K562 (cell line): ENCODE measurements around the gene RNASE8. TPM values are rescaled to one million over a fixed set of nuclear protein-coding genes. Genes with fewer than 3 reads are reported as not detected.

Source experiments
- ARID2 ChIP-seq: fragments of 450-650 bp; IDR thresholded peaks from 2 replicates; pipeline ENCODE4 v1.6.1; 2017; ENCODE audit warnings: antibody characterized with exemption, mild to moderate bottlenecking
- CCAR2 ChIP-seq: fragments of 200-400 bp; formaldehyde crosslinking; IDR thresholded peaks from 2 replicates; pipeline ENCODE4 v1.6.1; 2017; ENCODE audit warnings: mild to moderate bottlenecking, low read depth, low read length
- CTBP1 ChIP-seq: fragments of 450-650 bp; IDR thresholded peaks from 2 replicates; pipeline ENCODE4 v1.6.1; 2016; ENCODE audit warnings: borderline replicate concordance
- DPF2 ChIP-seq: fragments of 450-650 bp; IDR thresholded peaks from 2 replicates; pipeline ENCODE4 v1.6.1; 2016
- EP400 ChIP-seq: fragments of 450-650 bp; IDR thresholded peaks from 2 replicates; pipeline ENCODE4 v1.6.1; 2017; ENCODE audit warnings: antibody characterized with exemption, mild to moderate bottlenecking, moderate library complexity
- ESRRA ChIP-seq: fragments of 450-650 bp; IDR thresholded peaks from 2 replicates; pipeline ENCODE4 v1.6.1; 2014; ENCODE audit warnings: low read depth, mild to moderate bottlenecking, moderate library complexity, borderline replicate concordance
- ETV1 ChIP-seq: fragments of 450-650 bp; conservative IDR thresholded peaks from 2 replicates; pipeline ENCODE4 v1.6.1; 2016; ENCODE audit warnings: missing genetic modification characterization, control low read depth, low read depth, missing compliant biosample characterization
- HNRNPH1 ChIP-seq: fragments of 200-400 bp; formaldehyde crosslinking; optimal IDR thresholded peaks from 2 replicates; pipeline ENCODE3; 2017; ENCODE audit warnings: low read depth, mild to moderate bottlenecking, low read length, moderate library complexity
- JUNB ChIP-seq: fragments of 450-650 bp; formaldehyde crosslinking; conservative IDR thresholded peaks from 2 replicates; pipeline ENCODE4 v1.4.0; 2020; ENCODE audit warnings: mild to moderate bottlenecking
- KLF13 ChIP-seq: fragments of 450-650 bp; IDR thresholded peaks from 2 replicates; pipeline ENCODE4 v1.6.1; 2016; ENCODE audit warnings: missing genetic modification characterization, low read depth, mild to moderate bottlenecking, missing compliant biosample characterization, moderate library complexity, borderline replicate concordance
- L3MBTL2 ChIP-seq: fragments of 450-650 bp; IDR thresholded peaks from 2 replicates; pipeline ENCODE4 v1.6.1; 2016; ENCODE audit warnings: mild to moderate bottlenecking, moderate library complexity
- NCOA1 ChIP-seq: fragments of 450-650 bp; IDR thresholded peaks from 2 replicates; pipeline ENCODE4 v1.6.1; 2016; ENCODE audit warnings: low read depth
- NR2C2 ChIP-seq, 2 experiments: fragments of 200-800 bp in 1 of 2; sonication (Bioruptor generic) in 1 of 2; sonication (generic) in 1 of 2; formaldehyde crosslinking in 1 of 2; IDR thresholded peaks; 2 replicates each; pipeline versions ENCODE4 v1.6.1 to v1.8.0; 2016 to 2022; ENCODE audit warnings: mild to moderate bottlenecking in 1 of 2, missing compliant biosample characterization in 1 of 2, missing genetic modification characterization in 1 of 2, missing genetic modification reagents in 1 of 2
- PYGO2 ChIP-seq: fragments of 450-650 bp; IDR thresholded peaks from 2 replicates; pipeline ENCODE4 v1.6.1; 2016; ENCODE audit warnings: mild to moderate bottlenecking, missing genetic modification characterization, moderate library complexity, missing compliant biosample characterization
- RFX7 ChIP-seq: fragments of 250-450 bp; sonication (Bioruptor Pico); IDR thresholded peaks from 2 replicates; pipeline ENCODE4 v1.5.1; 2021; ENCODE audit warnings: mild to moderate bottlenecking
- SAFB2 ChIP-seq: fragments of 200-400 bp; formaldehyde crosslinking; IDR thresholded peaks from 2 replicates; pipeline ENCODE4 v1.6.1; 2018; ENCODE audit warnings: borderline replicate concordance, low read length, low read depth, moderate library complexity; ENCODE audit not compliant: severe bottlenecking
- SMARCE1 ChIP-seq: fragments of 450-650 bp; IDR thresholded peaks from 2 replicates; pipeline ENCODE4 v1.7.1; 2016; ENCODE audit warnings: mild to moderate bottlenecking
- TARDBP ChIP-seq: fragments of 450-650 bp; IDR thresholded peaks from 2 replicates; pipeline ENCODE4 v1.6.1; 2016
- TSC22D4 ChIP-seq: fragments of 450-650 bp; IDR thresholded peaks from 2 replicates; pipeline ENCODE4 v1.6.1; 2016; ENCODE audit warnings: missing genetic modification characterization, missing biosample characterization, control low read depth
- ZNF184 ChIP-seq: sonication (generic); formaldehyde crosslinking; IDR thresholded peaks from 2 replicates; pipeline ENCODE4 v1.5.0; 2020; ENCODE audit warnings: missing genetic modification reagents
- ZNF695 ChIP-seq: fragments of 450-650 bp; formaldehyde crosslinking; IDR thresholded peaks from 2 replicates; pipeline ENCODE4 v1.4.0; 2020; ENCODE audit warnings: mild to moderate bottlenecking, moderate library complexity
- ZNF785 ChIP-seq: fragments of 250-450 bp; sonication (Bioruptor Pico); IDR thresholded peaks from 2 replicates; pipeline ENCODE4 v1.4.0; 2020; ENCODE audit warnings: mild to moderate bottlenecking
- polyA plus RNA-seq, 8 experiments: library from polyadenylated mRNA; depleted of rRNA in 4 of 8; stranded (reverse) in 5 of 8; unstranded in 3 of 8; fragments of >200 nt; fragmentation: Nextera tagmentation in 2 of 8; fragmentation: Illumina TruSeq in 1 of 8; extraction: Ambion mirVana in 2 of 8; extraction: Trizol in 1 of 8; gene quantifications; 2 replicates each; pipeline versions ENCODE4 v1.2.1 to v1.2.3, GENCODE V29; 2011 to 2014; ENCODE audit warnings: inconsistent platforms in 1 of 8, missing spikeins in 1 of 8
- total RNA-seq, 7 experiments: library from RNA; depleted of rRNA in 6 of 7; stranded (reverse); fragments of >200 nt in 6 of 7; fragmentation: Illumina TruSeq in 2 of 7; extraction: Trizol in 2 of 7; gene quantifications; 2 replicates each; pipeline versions ENCODE4 v1.2.1 to v1.2.3, GENCODE V29; 2011 to 2021; ENCODE audit warnings: low replicate concordance in 1 of 7
- TF ChIP-seq, protein P1 (sequence below), 2 experiments: fragments of 450-650 bp in 1 of 2; sonication (generic) in 1 of 2; formaldehyde crosslinking; conservative IDR thresholded peaks; 2 replicates each; pipeline versions ENCODE4 v1.4.0 to v1.8.1; 2020 to 2022; ENCODE audit warnings: mild to moderate bottlenecking in 1 of 2, missing genetic modification reagents in 1 of 2
- TF ChIP-seq, protein P2 (sequence below), 3 experiments: fragments of 200-800 bp in 1 of 3; sonication (Bioruptor generic) in 1 of 3; sonication (generic) in 1 of 3; formaldehyde crosslinking in 1 of 3; IDR thresholded peaks; 2 replicates each; pipeline versions ENCODE4 v1.6.1 to v1.8.0; 2016 to 2022; ENCODE audit warnings: mild to moderate bottlenecking in 2 of 3, missing compliant biosample characterization in 2 of 3, missing genetic modification characterization in 2 of 3, missing genetic modification reagents in 1 of 3
- TF ChIP-seq, protein P3 (sequence below): fragments of 250-450 bp; sonication (Bioruptor Pico); IDR thresholded peaks from 2 replicates; pipeline ENCODE4 v1.8.0; 2022; ENCODE audit warnings: moderate library complexity, mild to moderate bottlenecking, inconsistent platforms
- TF ChIP-seq, protein P4 (sequence below): fragments of 450-650 bp; conservative IDR thresholded peaks from 2 replicates; pipeline ENCODE4 v1.6.1; 2016; ENCODE audit warnings: missing genetic modification characterization, low read depth, mild to moderate bottlenecking, control low read depth, missing compliant biosample characterization

RNASE8 gene
- total and polyA plus RNA-seq, 9 of the 15 experiments (the other 6 are each of a cell fraction or from before 2014, with no cell fraction given) = not detected

DNA sequence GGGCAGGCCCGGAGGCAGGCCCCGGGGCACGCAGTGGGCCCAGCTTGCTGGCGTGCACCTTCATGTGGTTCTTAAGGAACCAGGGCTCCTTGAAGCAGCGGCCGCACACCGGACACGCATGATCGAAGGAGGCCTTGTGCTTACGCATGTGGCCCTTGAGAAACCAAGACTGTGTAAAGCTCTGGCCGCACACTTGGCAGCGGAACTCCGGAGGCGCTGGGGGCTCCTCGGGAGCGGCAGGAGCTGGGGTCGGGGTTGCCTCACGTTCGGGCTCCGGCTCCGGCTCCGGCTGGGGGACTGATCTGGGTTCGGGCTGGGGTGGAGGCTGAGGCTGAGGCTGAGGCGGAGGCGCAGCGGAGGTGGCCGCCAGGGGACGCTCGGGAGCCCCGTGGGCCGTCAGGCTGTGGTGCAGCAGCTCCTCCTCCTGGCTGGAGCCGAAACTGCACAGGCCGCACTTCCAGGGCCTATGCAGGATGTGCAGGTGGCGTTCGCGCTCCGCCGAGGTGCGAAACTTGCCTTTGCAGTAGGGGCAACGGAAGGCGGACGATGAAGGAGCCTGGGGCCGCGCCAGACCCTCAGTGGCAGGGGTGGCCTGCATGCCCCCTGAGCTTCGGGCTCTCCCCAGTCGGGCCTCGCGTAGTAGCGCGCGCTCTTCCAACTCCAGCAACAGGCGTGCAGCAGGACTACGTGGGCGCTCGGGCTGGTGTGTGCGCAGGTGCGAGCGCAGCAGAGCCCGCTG is 34.8 kb downstream of the RNASE8 start (continued):
- TF ChIP-seq, protein P1, sequence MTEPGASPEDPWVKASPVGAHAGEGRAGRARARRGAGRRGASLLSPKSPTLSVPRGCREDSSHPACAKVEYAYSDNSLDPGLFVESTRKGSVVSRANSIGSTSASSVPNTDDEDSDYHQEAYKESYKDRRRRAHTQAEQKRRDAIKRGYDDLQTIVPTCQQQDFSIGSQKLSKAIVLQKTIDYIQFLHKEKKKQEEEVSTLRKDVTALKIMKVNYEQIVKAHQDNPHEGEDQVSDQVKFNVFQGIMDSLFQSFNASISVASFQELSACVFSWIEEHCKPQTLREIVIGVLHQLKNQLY (CRISPR knock-in tag; conservative IDR thresholded peaks at IDR 0.05) = no peak
- TF ChIP-seq ETV1 (no peak), RFX7 (CRISPR knock-in tag) (no peak), CTBP1 (peak; percentile 27; the same call in 1 of the 2 replicates), CCAR2 (no peak), DPF2 (no peak), PYGO2 (tag) (no peak), ZNF785 (no peak), L3MBTL2 (peak; percentile 49; the same call in 1 of the 2 replicates), TSC22D4 (tag) (no peak), ZNF184 (CRISPR knock-in tag) (no peak), EP400 (no peak; the same call in 1 of the 2 replicates), ZNF695 (no peak), JUNB (no peak), TARDBP (no peak), KLF13 (tag) (no peak), ESRRA (no peak), NR2C2 (CRISPR knock-in tag; IDR thresholded peaks at IDR 0.05) (no peak), NR2C2 (tag; IDR thresholded peaks at IDR 0.05) (no peak), ARID2 (peak; percentile 51; the same call in 1 of the 2 replicates), SMARCE1 (no peak), HNRNPH1 (no peak), NCOA1 (no peak), SAFB2 (no peak)
- TF ChIP-seq, protein P2, sequence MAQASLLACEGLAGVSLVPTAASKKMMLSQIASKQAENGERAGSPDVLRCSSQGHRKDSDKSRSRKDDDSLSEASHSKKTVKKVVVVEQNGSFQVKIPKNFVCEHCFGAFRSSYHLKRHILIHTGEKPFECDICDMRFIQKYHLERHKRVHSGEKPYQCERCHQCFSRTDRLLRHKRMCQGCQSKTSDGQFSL (CRISPR knock-in tag; IDR thresholded peaks at IDR 0.05) = 0 out of 2 replicates have a peak, but pooled peaks have one; percentile 40
- TF ChIP-seq, protein P2 (tag; IDR thresholded peaks at IDR 0.05) = no peak
- TF ChIP-seq, protein P3, sequence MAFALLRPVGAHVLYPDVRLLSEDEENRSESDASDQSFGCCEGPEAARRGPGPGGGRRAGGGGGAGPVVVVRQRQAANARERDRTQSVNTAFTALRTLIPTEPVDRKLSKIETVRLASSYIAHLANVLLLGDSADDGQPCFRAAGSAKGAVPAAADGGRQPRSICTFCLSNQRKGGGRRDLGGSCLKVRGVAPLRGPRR = no peak
- TF ChIP-seq, protein P4, sequence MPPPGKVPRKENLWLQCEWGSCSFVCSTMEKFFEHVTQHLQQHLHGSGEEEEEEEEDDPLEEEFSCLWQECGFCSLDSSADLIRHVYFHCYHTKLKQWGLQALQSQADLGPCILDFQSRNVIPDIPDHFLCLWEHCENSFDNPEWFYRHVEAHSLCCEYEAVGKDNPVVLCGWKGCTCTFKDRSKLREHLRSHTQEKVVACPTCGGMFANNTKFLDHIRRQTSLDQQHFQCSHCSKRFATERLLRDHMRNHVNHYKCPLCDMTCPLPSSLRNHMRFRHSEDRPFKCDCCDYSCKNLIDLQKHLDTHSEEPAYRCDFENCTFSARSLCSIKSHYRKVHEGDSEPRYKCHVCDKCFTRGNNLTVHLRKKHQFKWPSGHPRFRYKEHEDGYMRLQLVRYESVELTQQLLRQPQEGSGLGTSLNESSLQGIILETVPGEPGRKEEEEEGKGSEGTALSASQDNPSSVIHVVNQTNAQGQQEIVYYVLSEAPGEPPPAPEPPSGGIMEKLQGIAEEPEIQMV (tag) = no peak
